Glomerular visceral epithelial cell (primary cell): ENCODE data around the gene REG1A.

Experiments used
- DNase-seq: peaks from one replicate; pipeline ENCODE4 v3.0.0-alpha.2; 2016; ENCODE audit errors: extremely low spot score

REG1A gene, protein sequence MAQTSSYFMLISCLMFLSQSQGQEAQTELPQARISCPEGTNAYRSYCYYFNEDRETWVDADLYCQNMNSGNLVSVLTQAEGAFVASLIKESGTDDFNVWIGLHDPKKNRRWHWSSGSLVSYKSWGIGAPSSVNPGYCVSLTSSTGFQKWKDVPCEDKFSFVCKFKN

DNA sequence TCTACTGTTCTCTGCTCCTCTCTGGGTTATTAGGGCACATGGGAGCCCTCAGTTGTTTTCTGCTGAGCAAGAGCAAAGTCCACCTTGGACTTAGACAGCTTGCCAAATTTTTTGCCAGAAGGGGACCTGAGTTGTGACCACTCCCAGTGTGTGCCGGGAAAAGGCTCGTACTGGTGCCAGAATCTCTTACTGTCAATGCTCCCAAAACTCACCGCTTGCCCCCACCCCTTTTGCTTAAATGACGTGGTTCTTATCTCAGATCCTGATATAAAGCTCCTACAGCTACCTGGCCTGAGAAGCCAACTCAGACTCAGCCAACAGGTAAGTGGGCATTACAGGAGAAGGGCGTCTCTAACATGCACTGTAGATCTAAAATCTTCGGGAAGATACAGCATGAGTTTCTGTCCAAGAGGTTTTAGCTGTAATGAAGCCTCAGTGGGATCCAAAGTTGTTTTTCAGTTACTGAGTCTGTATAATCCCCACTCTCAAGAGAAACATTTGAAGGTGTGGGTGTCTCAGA lies at the start of gene REG1A:
Gene REG1A (plus strand): TSS at position 295 of the 520 bp plus-strand sequence. CDS start 374 bp downstream, outside the sequence.
- no peak for DNase-seq

- DNase-seq, result no peak
Observed at GRCh38 chr2:79071078-79071477, 49.2 kb upstream of the REG1A start.

GRCh38 chr2:79082987-79083386 lies 37.3 kb upstream of the REG1A start:
- no peak for DNase-seq

GRCh38 chr2:79083597-79084251 lies 36.6 kb upstream of the REG1A start:
- no peak for DNase-seq

GRCh38 chr2:79084495-79085135 lies 35.7 kb upstream of the REG1A start:
- no peak for DNase-seq

- DNase-seq, result no peak
Observed at GRCh38 chr2:79085382-79085781, 34.9 kb upstream of the REG1A start.

DNA sequence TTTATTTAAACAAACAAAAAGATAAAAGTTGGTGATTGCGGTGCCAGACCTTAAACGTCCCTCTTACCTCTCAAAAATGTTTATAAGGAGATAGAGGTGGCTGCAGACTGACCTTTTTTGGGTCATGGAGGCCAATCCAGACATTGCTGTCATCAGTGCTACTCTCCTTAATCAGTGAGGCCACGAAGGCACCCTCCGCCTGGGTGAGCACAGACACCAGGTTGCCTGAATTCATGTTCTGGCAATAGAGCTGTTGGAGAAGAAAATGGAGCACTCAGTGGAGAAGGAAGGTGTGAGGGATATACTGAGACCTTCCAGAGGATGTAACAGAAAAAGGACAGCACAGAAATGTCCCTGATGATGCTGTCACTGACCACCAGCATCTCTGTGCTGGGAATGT lies 34.0 kb upstream of the REG1A start:
- DNase-seq, result no peak

DNA sequence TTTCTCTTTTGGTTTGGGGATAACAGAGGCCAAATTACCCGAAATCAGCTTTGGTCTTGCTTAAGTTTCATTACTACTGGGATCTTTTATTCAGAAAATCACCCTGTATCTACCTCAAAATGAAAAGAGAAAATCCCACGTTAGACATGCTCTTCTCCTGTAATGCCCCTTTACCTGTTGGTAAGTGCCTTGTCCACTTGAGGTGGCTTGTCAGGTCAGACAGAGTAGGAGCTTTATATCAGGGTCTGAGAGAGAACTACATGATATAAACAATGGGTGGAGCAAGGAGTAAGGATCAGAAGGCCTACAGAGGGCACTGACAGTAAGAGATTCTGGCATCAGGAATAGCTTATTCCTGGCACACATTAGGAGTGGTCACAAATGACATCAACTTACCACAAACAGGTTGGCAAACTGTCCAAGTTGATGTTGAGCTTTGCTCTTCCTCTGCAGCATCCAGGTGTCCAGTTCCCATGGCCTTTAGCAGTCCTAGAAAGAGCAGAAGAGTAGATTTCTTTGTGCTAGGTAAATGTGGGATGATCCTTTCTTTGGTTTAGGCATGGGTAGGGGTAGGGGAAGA lies 32.4 kb upstream of the REG1A start, which contains the start of gene REG1B:
Gene REG1B (minus strand): TSS at position 209 of the 580 bp plus-strand sequence. CDS start 381 bp downstream, outside the sequence.
- no peak for DNase-seq

GRCh38 chr2:79090693-79091092 lies 29.6 kb upstream of the REG1A start:
- no peak for DNase-seq

GRCh38 chr2:79097843-79098242 lies 22.4 kb upstream of the REG1A start:
- DNase-seq, result no peak

DNA sequence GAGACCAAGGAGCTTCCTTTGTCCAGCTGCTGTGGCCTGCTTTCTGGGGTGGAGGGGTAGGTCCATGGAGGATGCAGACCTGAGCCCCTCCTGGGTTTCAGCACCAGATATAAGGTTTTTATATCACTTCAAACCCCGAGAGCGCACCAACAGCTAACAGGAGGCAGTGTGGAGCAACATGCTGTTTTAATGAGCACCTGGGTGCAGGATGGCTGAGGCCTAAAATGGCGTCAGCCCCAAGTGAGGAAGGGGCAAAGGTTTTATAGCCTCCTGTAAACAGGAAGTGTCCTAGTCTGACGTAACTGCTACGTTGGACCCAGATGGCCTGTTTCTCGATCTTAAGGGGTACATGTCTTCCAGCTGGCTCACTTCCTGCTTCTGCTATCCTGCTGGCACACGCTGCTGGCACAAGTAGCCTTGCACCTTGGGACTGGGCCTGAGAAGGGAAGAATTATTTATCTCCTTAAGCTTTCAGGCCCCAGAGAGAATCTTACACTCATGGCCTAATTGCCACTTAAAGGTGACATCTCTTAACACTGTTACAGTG lies 21.1 kb upstream of the REG1A start:
- DNase-seq, result no peak

- DNase-seq, result no peak
Observed at GRCh38 chr2:79100285-79100684, 20.0 kb upstream of the REG1A start.

DNA sequence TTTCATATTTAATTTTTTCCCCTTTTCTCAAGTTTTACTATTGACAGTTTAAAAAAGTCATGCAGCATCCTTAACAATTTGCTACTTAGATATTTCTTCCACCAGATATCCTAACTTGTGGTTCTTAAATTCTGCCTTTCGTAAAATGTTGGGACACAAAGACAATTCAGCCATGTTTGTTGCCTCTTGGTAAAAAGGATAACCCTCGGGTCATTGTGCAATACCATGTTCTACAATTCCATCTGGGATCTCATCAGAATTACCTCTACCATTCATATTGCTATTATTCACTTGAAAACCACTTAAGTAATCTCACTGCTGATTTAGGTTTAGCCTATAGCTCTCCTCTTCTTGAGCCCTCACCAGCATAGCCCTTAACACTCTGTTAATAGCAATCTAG lies 19.3 kb upstream of the REG1A start:
- no peak for DNase-seq

- no peak for DNase-seq
Observed at GRCh38 chr2:79103214-79103613, 17.1 kb upstream of the REG1A start.

- DNase-seq, result no peak
Observed at GRCh38 chr2:79105259-79105658, 15.0 kb upstream of the REG1A start.

GRCh38 chr2:79112269-79112668 lies 8.0 kb upstream of the REG1A start:
- DNase-seq, result no peak

DNA sequence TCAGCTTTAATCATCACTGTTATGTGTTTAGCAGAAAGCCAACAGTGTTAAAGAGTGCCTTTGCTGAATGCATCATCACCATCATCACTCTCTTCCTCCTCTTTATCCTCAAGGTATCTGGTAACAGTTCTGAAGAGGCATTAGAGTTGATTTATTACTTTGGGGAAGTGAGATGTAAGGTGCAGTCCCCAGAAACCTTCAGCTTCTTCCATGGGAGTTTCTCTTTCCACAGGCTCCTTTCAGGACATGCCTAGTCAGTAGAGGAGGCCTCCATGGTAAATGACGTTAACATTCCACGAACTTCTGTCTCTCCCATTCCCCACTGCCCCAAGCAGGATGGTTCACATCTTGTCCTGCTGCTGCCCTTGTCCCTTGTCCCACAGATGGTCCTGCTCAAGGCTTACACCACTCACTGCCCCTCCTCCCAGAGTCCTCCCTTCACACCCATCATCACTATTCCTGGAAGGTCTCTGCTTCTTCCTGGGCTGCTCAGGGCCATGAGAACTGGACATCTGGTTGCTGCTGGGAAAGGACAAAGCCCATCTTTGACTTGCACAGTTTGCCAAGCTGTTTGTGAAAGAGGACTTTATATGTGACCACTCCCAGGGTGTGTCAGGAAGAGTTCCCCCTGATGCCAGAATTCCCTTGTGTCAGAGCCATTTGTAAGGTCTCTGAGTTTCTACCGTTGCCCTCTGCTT lies 5.3 kb upstream of the REG1A start:
- no peak for DNase-seq

GRCh38 chr2:79116997-79117928 lies 3.0 kb upstream of the REG1A start:
- DNase-seq, result no peak

GRCh38 chr2:79122676-79123075 lies 2.4 kb downstream of the REG1A start:
- no peak for DNase-seq

DNA sequence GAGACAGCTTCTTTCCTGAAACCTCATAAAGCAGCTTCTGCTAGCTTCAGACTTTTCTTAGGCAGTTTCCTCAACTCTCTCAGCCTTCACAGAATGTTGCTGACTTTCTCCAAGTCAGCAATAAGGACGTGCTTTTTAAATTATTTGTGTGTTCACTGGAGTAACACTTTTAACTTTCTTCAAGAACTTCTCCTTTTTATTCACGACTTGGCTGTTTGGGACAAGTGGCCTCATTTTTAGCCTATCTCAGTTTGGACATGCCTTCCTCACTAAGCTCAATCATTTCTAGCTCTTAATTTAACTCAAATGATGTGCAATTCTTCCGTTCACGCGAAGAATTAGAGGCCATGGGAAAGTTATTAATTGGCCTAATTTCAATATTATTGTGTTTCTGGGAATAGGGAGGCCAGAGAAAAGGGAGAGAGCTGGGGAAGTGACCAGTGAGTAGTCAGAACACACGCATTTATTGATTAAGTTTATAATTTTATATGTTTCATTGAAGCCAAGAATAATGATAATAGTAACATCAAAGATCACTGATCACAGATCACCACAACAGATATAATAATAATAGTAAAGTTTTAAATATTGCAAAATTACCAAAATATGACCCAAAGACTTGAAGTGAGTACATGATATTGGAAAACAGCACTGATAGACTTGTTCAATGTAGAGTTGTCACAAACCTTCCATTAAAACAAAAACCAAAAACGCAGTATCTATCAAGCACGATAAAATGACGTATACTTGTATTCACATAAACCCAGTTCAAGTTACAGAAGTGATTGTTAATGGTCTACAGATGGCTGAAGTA lies 4.8 kb downstream of the REG1A start:
- DNase-seq, result no peak
